GM12891 (cell line): ENCODE measurements around the gene B3GNT8.

Experiments
- DNase-seq: peaks from one replicate; pipeline ENCODE4 v3.0.0; 2011; ENCODE audit warnings: low spot score; ENCODE audit not compliant: insufficient read length
- FAIRE-seq: peaks from 2 replicates; lab custom pipeline; 2011; peaks lifted over from hg19 to GRCh38; lab: Jason Lieb, UNC
- PAX5 ChIP-seq: IDR thresholded peaks from 2 replicates; pipeline ENCODE4 v1.6.1; 2011; ENCODE audit warnings: low read length, moderate library complexity, mild to moderate bottlenecking; ENCODE audit not compliant: insufficient read depth, severe bottlenecking
- POLR2A ChIP-seq: IDR thresholded peaks from 2 replicates; pipeline ENCODE4 v1.6.1; 2011; ENCODE audit warnings: low read depth, low read length, control low read depth
- POLR2AphosphoS5 ChIP-seq: IDR thresholded peaks from 2 replicates; pipeline ENCODE4 v1.6.1; 2011; ENCODE audit warnings: low read depth, low read length, control low read depth
- POU2F2 ChIP-seq: IDR thresholded peaks from 2 replicates; pipeline ENCODE4 v1.6.1; 2011; ENCODE audit warnings: low read depth, mild to moderate bottlenecking, control low read depth, low read length, moderate library complexity
- SPI1 ChIP-seq: IDR thresholded peaks from 2 replicates; pipeline ENCODE4 v1.6.1; 2011; ENCODE audit warnings: low read depth, low read length, control low read depth
- TAF1 ChIP-seq: IDR thresholded peaks from 2 replicates; pipeline ENCODE4 v1.6.1; 2011; ENCODE audit warnings: low read depth, low read length, control low read depth

The B3GNT8 gene

GRCh38 chr19:41376241-41376997 is 50.8 kb downstream of the B3GNT8 start, which contains the start of gene TMEM91:
Gene TMEM91 (plus strand): TSS chr19:41376533. CDS start chr19:41378310, 1,777 bp downstream.
- FAIRE-seq (no peak), DNase-seq (no peak)
- TF ChIP-seq POU2F2 (no peak), PAX5 (no peak), SPI1 (no peak), TAF1 (no peak), POLR2A (no peak), POLR2AphosphoS5 (no peak)
